GM18867 (cell line): ENCODE results near the gene MLF2.
A peak's percentile ranks its signal among the peaks of the same experiment; 100 is the strongest.
"Not testable (repeated sequence)": the region's sequence is repeated elsewhere in the genome, so short reads cannot be mapped to it uniquely, and the experiment has no call there.

ENCODE experiments used
- ATAC-seq: cut with Tn5 transposase; IDR thresholded peaks from one replicate; pipeline ENCODE4 v1.9.1; 2021; ENCODE audit warnings: mild to moderate bottlenecking, moderate library complexity; ENCODE audit not compliant: unreplicated experiment

The MLF2 gene

GRCh38 chr12:6735448-6736191 is 17.3 kb downstream of the MLF2 start:
- no peak for ATAC-seq

- no peak for ATAC-seq
Observed at GRCh38 chr12:6734506-6735387, 18.2 kb downstream of the MLF2 start.

GRCh38 chr12:6730169-6730568 is 22.8 kb downstream of the MLF2 start:
- ATAC-seq = no peak

DNA sequence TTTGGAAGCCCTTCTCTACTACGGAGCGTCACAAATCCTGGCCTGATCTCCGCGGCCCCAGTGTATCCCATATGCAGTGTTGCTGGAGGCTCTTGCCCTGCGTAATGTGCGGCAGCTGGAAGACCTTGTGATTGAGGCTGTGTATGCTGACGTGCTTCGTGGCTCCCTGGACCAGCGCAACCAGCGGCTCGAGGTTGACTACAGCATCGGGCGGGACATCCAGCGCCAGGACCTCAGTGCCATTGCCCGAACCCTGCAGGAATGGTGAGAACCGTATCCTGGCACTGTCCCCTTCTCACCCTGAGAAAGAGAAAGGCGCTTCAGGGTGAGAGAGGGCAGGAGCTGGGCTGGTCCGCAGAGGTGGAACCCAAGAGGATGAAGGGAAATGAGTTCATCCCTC is 23.8 kb downstream of the MLF2 start:
- ATAC-seq = no peak

GRCh38 chr12:6725350-6725749 is 27.6 kb downstream of the MLF2 start:
- no peak for ATAC-seq

DNA sequence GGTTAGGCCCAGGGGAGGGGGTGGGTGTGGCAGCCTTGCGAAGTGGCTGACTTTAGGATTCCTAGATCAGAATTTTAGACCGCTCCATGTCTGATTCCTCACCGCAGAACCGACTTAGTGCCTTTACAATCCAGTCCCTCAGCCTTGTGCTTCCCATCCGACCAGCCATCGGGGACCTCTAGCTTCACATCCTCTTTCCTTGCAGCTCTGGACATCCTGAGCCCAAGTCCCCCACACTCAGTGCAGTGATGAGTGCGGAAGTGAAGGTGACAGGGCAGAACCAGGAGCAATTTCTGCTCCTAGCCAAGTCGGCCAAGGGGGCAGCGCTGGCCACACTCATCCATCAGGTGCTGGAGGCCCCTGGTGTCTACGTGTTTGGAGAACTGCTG is 28.5 kb downstream of the MLF2 start:
- ATAC-seq = peak; percentile 18

DNA sequence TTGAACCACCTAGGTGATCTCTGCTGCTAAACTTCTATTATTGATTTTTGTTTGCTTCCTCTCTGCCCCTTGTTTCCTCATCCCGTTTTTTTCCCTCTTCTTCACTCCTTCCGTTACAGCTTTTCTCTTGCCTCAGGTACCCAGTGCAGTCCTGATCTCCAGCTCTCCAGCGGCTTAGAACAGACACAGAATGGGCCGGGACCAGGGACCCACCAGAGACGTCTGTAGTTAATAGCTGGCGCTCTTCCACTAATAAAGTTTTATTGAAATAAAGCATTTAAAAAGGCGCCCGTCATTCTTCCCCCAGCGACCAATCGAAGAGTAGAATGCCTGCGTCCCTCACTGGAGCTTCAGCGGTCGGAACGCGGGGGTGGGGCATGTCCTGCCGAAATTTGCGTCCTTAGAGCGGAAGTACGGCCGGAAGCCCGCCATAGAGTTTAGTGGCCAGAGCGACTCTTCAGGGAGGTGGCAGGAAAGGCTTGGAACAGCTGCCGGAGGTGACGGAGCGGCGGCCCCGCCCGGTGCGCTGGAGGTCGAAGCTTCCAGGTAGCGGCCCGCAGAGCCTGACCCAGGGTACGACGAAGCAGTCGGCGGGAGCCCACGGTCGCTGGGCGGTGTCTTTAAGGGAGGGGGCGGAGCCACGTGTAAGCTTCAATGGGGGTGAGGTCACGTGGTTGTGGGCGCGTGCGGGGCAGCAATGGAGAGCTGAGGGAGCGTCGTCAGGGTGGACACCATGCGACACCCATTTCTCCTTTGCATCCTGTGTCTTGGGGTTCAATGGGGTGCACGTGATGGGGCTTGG is 29.1 kb downstream of the MLF2 start, which contains the start of gene COPS7A:
Gene COPS7A (plus strand): TSS at position 440 of the 802 bp plus-strand sequence. CDS start 611 bp downstream, outside the sequence.
- peak; percentile 90 for ATAC-seq

DNA sequence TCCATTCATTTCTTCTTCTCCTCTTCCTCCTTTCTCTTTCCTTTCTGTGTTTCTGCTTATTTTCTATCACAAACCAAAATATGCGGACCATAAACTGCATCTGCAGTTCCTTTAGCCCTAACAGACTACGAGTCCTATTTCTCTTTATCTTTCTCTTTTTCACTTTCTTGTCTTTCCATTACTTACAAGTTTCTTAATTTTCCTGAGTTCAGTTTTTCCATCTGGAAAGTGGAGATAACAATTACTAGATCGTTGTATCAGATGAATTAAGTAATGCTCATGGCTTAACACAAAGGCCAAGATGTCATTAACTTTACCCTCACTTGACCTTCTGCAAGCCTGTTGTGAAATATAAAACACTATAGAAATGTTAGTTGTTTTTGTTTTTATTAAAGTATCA is 30.1 kb downstream of the MLF2 start:
- ATAC-seq = no peak

GRCh38 chr12:6716874-6717437 is 36.0 kb downstream of the MLF2 start:
- no peak for ATAC-seq

GRCh38 chr12:6716031-6716873 is 36.7 kb downstream of the MLF2 start:
- ATAC-seq = not testable (repeated sequence)

DNA sequence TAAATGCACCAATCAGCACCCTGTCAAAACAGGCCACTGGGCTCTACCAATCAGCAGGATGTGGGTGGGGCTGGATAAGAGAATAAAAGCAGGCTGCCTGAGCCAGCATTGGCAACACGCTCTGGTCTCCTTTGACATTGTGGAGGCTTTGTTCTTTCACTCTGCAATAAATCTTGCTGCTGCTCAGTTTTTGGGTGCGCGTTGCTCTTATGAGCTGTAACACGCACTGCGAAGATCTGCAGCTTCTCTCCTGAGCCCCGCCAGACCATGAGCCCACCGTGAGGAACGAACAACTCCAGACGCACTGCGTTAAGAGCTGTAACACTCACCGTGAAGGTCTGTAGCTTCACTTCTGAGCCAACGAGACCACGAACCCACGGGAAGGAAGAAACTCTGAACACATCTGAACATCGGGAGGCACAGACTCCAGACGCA is 44.0 kb downstream of the MLF2 start:
- ATAC-seq = no peak

DNA sequence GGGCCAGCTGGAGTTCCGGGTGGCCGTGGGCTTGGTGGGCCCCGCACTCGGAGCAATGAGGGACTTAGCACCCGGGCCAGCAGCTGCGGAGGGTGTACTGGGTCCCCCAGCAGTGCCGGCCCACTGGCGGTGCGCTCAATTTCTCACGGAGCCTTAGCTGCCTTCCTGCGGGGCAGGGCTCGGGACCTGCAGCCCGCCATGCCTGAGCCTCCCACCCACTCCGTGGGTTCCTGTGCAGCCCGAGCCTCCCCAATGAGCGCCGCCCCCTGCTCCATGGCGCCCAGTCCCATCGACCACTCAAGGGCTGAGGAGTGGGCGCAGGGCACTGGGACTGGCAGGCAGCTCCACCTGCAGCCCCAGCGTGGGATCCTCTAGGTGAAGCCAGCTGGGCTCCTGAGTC is 44.6 kb downstream of the MLF2 start:
- ATAC-seq = not testable (repeated sequence)

DNA sequence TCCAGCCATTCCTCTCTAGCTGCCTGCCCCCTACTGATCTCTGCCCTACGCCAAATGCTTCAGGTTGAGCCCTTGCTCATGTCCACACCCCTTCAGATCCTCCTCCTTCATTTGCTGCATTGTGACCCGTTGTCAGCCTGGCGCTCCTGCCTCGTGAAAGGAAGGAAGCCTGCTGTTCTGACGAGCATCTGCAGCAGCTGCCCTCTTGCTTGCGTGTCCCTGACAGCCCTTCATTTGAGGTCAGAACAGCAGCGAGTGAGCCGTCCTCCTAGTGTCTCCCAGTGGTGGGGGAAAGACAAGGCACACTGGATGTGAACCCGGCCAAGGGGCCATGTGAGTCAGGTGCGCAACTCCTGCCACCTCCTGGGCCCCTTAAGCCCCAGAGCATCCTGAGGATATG is 49.3 kb downstream of the MLF2 start:
- no peak for ATAC-seq

DNA sequence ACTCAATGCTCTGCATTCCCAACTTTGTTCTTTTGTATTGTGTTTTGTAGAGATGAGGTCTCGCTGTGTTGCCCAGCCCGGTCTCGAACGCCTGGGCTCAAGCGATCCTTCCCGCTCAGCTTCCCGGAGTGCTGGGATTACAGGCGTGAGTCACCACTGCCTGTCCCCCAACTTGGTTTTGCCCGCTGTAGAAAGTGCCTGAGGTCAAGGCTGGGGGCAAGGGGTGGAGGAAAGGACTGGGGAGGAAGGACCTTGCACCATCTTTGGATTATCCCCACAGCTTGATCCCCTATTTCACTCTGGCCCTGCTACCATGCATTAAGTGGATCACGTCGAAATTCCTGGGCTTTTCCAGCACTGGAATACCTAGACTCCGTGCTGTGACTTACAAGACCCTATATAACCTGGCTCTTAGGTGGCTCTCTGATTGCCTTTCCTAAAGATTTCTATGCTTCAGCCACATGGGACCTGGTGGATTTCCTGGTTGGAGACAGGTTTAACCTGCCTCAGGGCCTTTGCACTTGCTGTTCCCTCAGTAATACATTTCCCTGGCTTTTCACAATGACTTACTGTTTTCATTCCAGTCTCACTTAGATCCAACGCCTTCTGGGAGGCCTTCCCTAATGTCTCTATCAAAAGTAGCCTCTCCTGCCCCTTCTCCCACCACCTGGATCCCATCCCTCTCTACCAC is 51.7 kb downstream of the MLF2 start:
- ATAC-seq = no peak

DNA sequence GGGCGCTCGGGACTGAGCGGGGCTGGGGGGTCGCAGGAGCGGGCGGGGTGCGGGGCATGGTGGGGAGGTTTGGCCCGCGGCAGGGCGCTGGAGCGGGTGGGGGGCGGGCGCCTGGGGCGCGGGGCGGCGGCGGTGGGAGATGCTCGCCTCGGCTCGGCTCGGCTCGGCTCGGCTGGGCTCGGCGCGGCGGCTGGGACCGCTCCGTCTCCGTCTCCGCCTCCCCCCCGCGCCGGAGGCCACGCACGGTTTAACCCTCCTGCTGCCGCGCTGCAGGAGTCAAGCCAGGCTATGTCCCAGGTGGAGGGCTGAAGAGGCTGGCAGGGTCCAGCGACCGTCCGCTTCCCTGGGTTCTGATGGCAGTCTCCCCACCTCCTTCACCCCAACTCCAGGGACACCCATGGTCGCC is 52.3 kb downstream of the MLF2 start, which contains the start of gene PIANP:
Gene PIANP (minus strand): TSS at position 170 of the 406 bp plus-strand sequence. CDS start 2,754 bp downstream, outside the sequence.
- no peak for ATAC-seq

DNA sequence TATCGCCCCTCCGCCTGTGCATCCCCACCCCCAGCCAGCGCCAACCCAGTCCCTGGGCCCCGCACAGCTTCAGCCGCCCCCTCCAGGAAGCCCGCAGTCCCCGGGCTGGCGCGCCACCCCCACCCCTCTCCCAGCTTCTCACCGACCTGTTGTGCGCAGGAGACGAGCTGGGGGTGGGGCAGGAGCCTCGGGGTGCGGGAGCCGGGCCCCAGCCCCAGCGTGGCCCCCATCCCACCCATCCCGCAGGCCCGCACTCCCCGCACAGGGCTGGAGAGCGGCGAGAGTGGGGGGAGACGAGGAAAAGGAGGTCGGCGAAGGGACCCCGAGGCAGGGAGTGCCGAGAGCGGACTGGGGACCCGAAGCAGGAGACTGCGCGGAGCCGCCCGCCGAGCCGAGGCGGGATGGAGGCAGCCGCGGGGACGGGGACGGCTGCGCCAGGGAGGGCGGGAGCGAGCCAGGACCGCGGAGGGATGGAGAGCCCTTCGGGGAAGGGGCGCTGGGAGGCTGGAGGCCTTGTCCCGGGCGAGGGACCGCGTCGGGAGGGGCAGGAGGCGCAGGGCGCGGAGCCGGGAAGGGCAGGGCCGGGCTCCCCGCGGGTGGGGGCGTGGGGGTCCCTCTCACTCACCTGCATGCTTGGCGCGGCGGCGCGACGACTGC is 52.8 kb downstream of the MLF2 start:
- ATAC-seq = no peak

DNA sequence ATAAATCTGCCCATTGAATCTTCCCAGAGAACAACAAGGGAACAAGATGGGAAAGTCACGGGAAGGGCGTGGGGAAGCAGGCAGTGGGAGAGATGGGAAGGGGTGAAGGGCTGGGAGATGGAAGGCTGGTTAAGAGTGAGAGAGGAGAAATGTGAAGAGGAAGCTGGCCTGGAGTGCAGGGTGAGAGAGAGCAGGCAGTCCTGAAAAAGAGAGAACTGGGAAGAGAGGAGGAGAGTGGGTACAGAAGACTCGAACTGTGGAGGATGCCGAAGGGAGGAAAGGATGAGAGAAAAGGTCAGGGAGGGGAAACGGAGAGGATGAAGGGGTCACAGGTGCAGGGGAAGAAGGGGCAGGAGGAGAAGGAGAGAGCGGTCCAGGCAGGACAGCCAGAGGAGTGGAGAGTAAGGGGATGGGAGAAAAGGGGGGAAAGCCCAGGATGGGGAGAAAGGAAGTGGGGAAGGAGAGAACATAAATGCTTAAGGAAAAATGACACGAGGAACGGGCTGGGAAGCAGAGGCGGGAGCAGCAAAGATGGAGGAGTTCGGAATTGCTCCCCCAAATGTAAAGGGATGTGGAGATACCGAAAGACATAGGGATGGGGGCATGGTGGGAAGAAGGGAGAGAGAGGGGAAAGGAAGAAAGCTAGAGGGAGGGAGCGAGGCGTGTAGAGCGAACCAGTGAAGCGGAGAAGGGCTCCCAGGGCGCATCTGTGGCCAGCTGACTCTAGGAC is 53.5 kb downstream of the MLF2 start:
- ATAC-seq = no peak
